Breast epithelium (tissue), 4 donors: ENCODE data around the gene ADGB. TPM values are rescaled to one million over a fixed set of nuclear protein-coding genes. Genes with fewer than 3 reads are reported as not detected.

Source experiments
- DNase-seq, 2 donors: peaks; one replicate each; pipeline ENCODE4 v3.0.0-alpha.2; 2019; ENCODE audit warnings: low spot score in 2 of 2
- H3K27ac ChIP-seq, 2 donors: fragments of 200-600 bp; sonication (generic) in 1 of 2; one replicate each; pipeline ENCODE4 v1.5.1; 2016 to 2019; ENCODE audit warnings: mild to moderate bottlenecking in 1 of 2
- H3K27me3 ChIP-seq, 2 donors: fragments of 200-600 bp; sonication (generic) in 1 of 2; one replicate each; pipeline versions ENCODE4 v1.5.1 to v1.6.0; 2017 to 2019; ENCODE audit warnings: control low read depth in 1 of 2, mild to moderate bottlenecking in 1 of 2
- H3K36me3 ChIP-seq: fragments of 200-600 bp; one replicate; pipeline ENCODE4 v1.5.1; 2019
- H3K4me1 ChIP-seq, 2 donors: fragments of 200-600 bp; sonication (generic); one replicate each; pipeline ENCODE4 v1.5.1; 2016 to 2019; ENCODE audit warnings: control low read depth in 1 of 2
- H3K4me3 ChIP-seq, 3 donors: fragments of 200-600 bp; sonication (generic); 1 replicate in 2 of 3; 2 replicates in 1 of 3; pipeline ENCODE4 v1.5.1; 2016 to 2019; ENCODE audit warnings: mild to moderate bottlenecking in 3 of 3, moderate library complexity in 2 of 3
- H3K9me3 ChIP-seq, 2 donors: fragments of 200-600 bp; sonication (generic) in 1 of 2; one replicate each; pipeline ENCODE4 v1.5.1; 2016 to 2019; ENCODE audit warnings: control low read depth in 1 of 2
- CTCF ChIP-seq, 3 donors: fragments of 450-650 bp; IDR thresholded peaks; one replicate each; pipeline ENCODE4 v1.5.1; 2016 to 2017; ENCODE audit warnings: antibody characterized with exemption in 3 of 3, mild to moderate bottlenecking in 3 of 3, moderate library complexity in 3 of 3
- POLR2A ChIP-seq: fragments of 450-650 bp; IDR thresholded peaks from one replicate; pipeline ENCODE4 v1.6.1; 2016; ENCODE audit warnings: antibody characterized with exemption, mild to moderate bottlenecking, moderate library complexity
- POLR2AphosphoS5 ChIP-seq, 3 donors: sonication (generic); formaldehyde crosslinking; IDR thresholded peaks; one replicate each; pipeline ENCODE4 v1.6.1; 2017; ENCODE audit warnings: antibody characterized with exemption in 3 of 3
- intact Hi-C: fragments of 100-400 bp; cut with DNase I; formaldehyde crosslinking; loops from one replicate; pipeline ENCODE4 v1.15.1; 2023; ENCODE audit warnings: low total_unique reads
- total RNA-seq, 3 donors: library from RNA; depleted of rRNA; stranded (reverse); fragments of >200 nt; gene quantifications; one replicate each; pipeline ENCODE4 v1.1.0, GENCODE V29; 2016

The ADGB gene
- total RNA-seq, 3 donors from 2014 or later = not detected

- Histone ChIP-seq H3K36me3 (no peaks in the 10 kb centered on the region), H3K4me1 (no peaks in the 10 kb centered on the region), H3K9me3 (no peaks in the 10 kb centered on the region), H3K4me3 (no peak overlapping the region), H3K27me3 (no peaks in the 10 kb centered on the region), H3K27ac (no peak overlapping the region)
- no peak for DNase-seq
- intact Hi-C loops = no loop called here
- TF ChIP-seq POLR2AphosphoS5 (IDR thresholded peaks at IDR 0.05) = no peak
- TF ChIP-seq POLR2A = no peak
- no peak for TF ChIP-seq CTCF (IDR thresholded peaks at IDR 0.05)
These were observed 2.6 kb upstream of the ADGB start for GRCh38 chr6:146595972-146596731.

GRCh38 chr6:146601352-146601751 is 2.6 kb downstream of the ADGB start:
- Histone ChIP-seq H3K27ac (no peak overlapping the region), H3K36me3 (no peaks in the 10 kb centered on the region), H3K4me3 (no peak overlapping the region), H3K27me3 (no peaks in the 10 kb centered on the region), H3K4me1 (no peaks in the 10 kb centered on the region), H3K9me3 (no peaks in the 10 kb centered on the region)
- DNase-seq = no peak
- intact Hi-C loops = no loop called here
- TF ChIP-seq CTCF (IDR thresholded peaks at IDR 0.05) (no peak), POLR2AphosphoS5 (IDR thresholded peaks at IDR 0.05) (no peak), POLR2A (no peak)

- TF ChIP-seq POLR2A = no peak
- TF ChIP-seq POLR2AphosphoS5 (IDR thresholded peaks at IDR 0.05) = no peak
- TF ChIP-seq CTCF (IDR thresholded peaks at IDR 0.05) = no peak
- Histone ChIP-seq H3K27ac (no peak overlapping the region), H3K4me1 (no peaks in the 10 kb centered on the region), H3K27me3 (no peaks in the 10 kb centered on the region), H3K4me3 (no peak overlapping the region), H3K36me3 (no peaks in the 10 kb centered on the region), H3K9me3 (no peaks in the 10 kb centered on the region)
- no peak for DNase-seq
- intact Hi-C loops = no loop called here
These were observed 3.8 kb downstream of the ADGB start for GRCh38 chr6:146602526-146602925.

GRCh38 chr6:146613947-146614346 is 15.2 kb downstream of the ADGB start:
- TF ChIP-seq CTCF (IDR thresholded peaks at IDR 0.05) (no peak), POLR2AphosphoS5 (IDR thresholded peaks at IDR 0.05) (no peak), POLR2A (no peak)
- H3K4me3 ChIP-seq = no peak overlapping the region
- no peak overlapping the region for H3K27ac ChIP-seq
- H3K36me3 ChIP-seq = no peaks in the 10 kb centered on the region
- H3K9me3 ChIP-seq = no peaks in the 10 kb centered on the region
- H3K4me1 ChIP-seq = no peaks in the 10 kb centered on the region
- intact Hi-C loops = no loop called here
- H3K27me3 ChIP-seq = no peaks in the 10 kb centered on the region
- DNase-seq = no peak

GRCh38 chr6:146620655-146621054 is 21.9 kb downstream of the ADGB start:
- TF ChIP-seq POLR2A = no peak
- no peak for TF ChIP-seq POLR2AphosphoS5 (IDR thresholded peaks at IDR 0.05)
- no peak for TF ChIP-seq CTCF (IDR thresholded peaks at IDR 0.05)
- intact Hi-C loops = no loop called here
- Histone ChIP-seq H3K9me3 (no peaks in the 10 kb centered on the region), H3K27me3 (no peaks in the 10 kb centered on the region), H3K4me3 (no peak overlapping the region), H3K27ac (no peak overlapping the region), H3K4me1 (no peaks in the 10 kb centered on the region), H3K36me3 (no peaks in the 10 kb centered on the region)
- DNase-seq = no peak
